ENCODE measurements around the gene PDCD7. TPM values are rescaled to one million over a fixed set of nuclear protein-coding genes. Genes with fewer than 3 reads are reported as not detected.

PDCD7 gene
- total and polyA plus RNA-seq, 2 of the 13 experiments (the other 11 are each of a cell fraction or from before 2014, with no cell fraction given), result 10.1 to 14.7 TPM

GRCh38 chr15:65083262-65083701, 50.3 kb downstream of the PDCD7 start:
- FAIRE-seq (no peak), DNase-seq (ENCODE audit: low spot score) (no peak), ATAC-seq (no peak)
- H3K4me3 ChIP-seq (replicated peaks in 1 of 3; ENCODE audit: insufficient read depth in 1 of 3, low read depth in 2 of 3, low read length in 3 of 3), result no peak overlapping the region
- TF ChIP-seq TARDBP (CRISPR knock-in tag; IDR thresholded peaks at IDR 0.05) (no peak), CTCF (CRISPR knock-in tag; IDR thresholded peaks at IDR 0.05) (peak; percentile 46), SMC3 (IDR thresholded peaks at IDR 0.05; ENCODE audit: low read length) (peak; percentile 45), STAG1 (CRISPR knock-in tag; IDR thresholded peaks at IDR 0.05) (peak; percentile 51), SALL2 (CRISPR knock-in tag; IDR thresholded peaks at IDR 0.05) (no peak), RAD21 (CRISPR knock-in tag; IDR thresholded peaks at IDR 0.05) (peak; percentile 19; the same call in 1 of the 2 replicates)
- H3K9me3 ChIP-seq (ENCODE audit: low read length), result no peaks in the 10 kb centered on the region
- peaks cover 94% of the 10 kb centered on the region for H3K4me1 ChIP-seq (ENCODE audit: insufficient read depth, low read length)
- POLR2A ChIA-PET, result interaction anchor here (0.9 to 1.8 kb wide), 2 partner anchors 28 to 29 kb away, joined by 3 to 6 read pairs; no protein-coding TSS in a partner anchor
- H3K4me2 ChIP-seq (ENCODE audit: low read depth, low read length), result peak overlapping the region; percentile 9
- H4K20me1 ChIP-seq (ENCODE audit: insufficient read depth, low read length), result no peaks in the 10 kb centered on the region
- CTCF ChIA-PET (ENCODE audit: low intra/inter-chr PET ratio, low total read pairs), result interaction anchor here (0.8 to 6.7 kb wide), 3 partner anchors 28 to 51 kb away, joined by 3 to 54 read pairs (median 10); no protein-coding TSS in a partner anchor
- intact Hi-C loops (cut with micrococcal nuclease; ENCODE audit: unreplicated experiment), result loop anchor here (2.0 kb wide), 1 partner anchor 28 kb away; no protein-coding TSS in a partner anchor
- H3K36me3 ChIP-seq (replicated peaks in 1 of 2; ENCODE audit: control insufficient read depth in 1 of 2, insufficient read depth in 2 of 2, low read length in 2 of 2), result no peaks in the 10 kb centered on the region
- H3K27me3 ChIP-seq (ENCODE audit: control insufficient read depth in 1 of 2, insufficient read depth in 2 of 2, low read length in 2 of 2), result peaks cover 0 to 21% of the 10 kb centered on the region in 2 experiments; a peak in 2 of 5 replicates
- BruUV-seq (replicated peaks), result no TSS peak
- H2AFZ ChIP-seq (ENCODE audit: low read length), result no peak overlapping the region
- H3K27ac ChIP-seq (ENCODE audit: extremely low read length, insufficient read depth, low read length), result no peak overlapping the region
- WGBS (ENCODE audit: low lambda C conversion rate), result 3% methylated on average over 7 of the region's 7 CpGs
- no peaks in the 10 kb centered on the region for H3K79me2 ChIP-seq (ENCODE audit: insufficient read depth, low read length)
- in situ Hi-C loops (cut with HindIII; ENCODE audit: extremely low pct_ligation_motif_present, low pct_unique_long_range_greater_than_20kb), result loop anchor here (10.0 kb wide), 1 partner anchor 48 kb away; no protein-coding TSS in a partner anchor
- H3K9ac ChIP-seq (ENCODE audit: insufficient read depth, low read depth, low read length), result no peak overlapping the region

Measured in HepG2 (cell line).